Measurements from ENCODE around the gene PCED1B. TPM values are rescaled to one million over a fixed set of nuclear protein-coding genes. Genes with fewer than 3 reads are reported as not detected.

PCED1B gene
- total and polyA plus RNA-seq, 2 donors (not counting 1 experiment from before 2014, with no cell fraction given): 26.2 to 45.8 TPM

GRCh38 chr12:47145188-47145587 is 65.8 kb downstream of the PCED1B start:
- CTCF ChIA-PET: interaction anchor here (0.8 to 1.2 kb wide), 2 partner anchors 12 to 253 kb away, joined by 3 read pairs; no protein-coding TSS in a partner anchor
- Histone ChIP-seq H3K27me3 (replicated peaks in 1 of 4; ENCODE audit: control extremely low read depth in 1 of 4, control insufficient read depth in 3 of 4, insufficient read depth in 4 of 4, low read length in 3 of 4) (no peaks in the 10 kb centered on the region), H3K9me3 (ENCODE audit: control extremely low read depth in 1 of 3, control insufficient read depth in 2 of 3, insufficient read depth in 1 of 3, low read length in 2 of 3) (no peaks in the 10 kb centered on the region), H3K4me2 (replicated peaks; ENCODE audit: low read depth, low read length, poor library complexity, severe bottlenecking) (no peak overlapping the region), H3K27ac (ENCODE audit: low read length in 2 of 2) (no peak overlapping the region), H3K4me3 (ENCODE audit: control extremely low read depth in 1 of 5, extremely low read depth in 1 of 5, insufficient read depth in 1 of 5, low read depth in 2 of 5, low read length in 4 of 5) (no peak overlapping the region), H3K79me2 (ENCODE audit: control insufficient read depth, insufficient read depth, low read length) (no peaks in the 10 kb centered on the region), H4K20me1 (ENCODE audit: control insufficient read depth, insufficient read depth, low read length, poor library complexity, severe bottlenecking) (no peaks in the 10 kb centered on the region), H3K9ac (ENCODE audit: low read length) (no peak overlapping the region), H2AFZ (ENCODE audit: insufficient read depth, low read depth, low read length, poor library complexity, severe bottlenecking) (no peak overlapping the region), H3K4me1 (ENCODE audit: control insufficient read depth in 2 of 2, insufficient read depth in 2 of 2, low read length in 2 of 2) (no peaks in the 10 kb centered on the region), H3K36me3 (replicated peaks in 1 of 2; ENCODE audit: control extremely low read depth in 1 of 2, control insufficient read depth in 1 of 2, extremely low read depth in 1 of 2, insufficient read depth in 2 of 2, low read length in 1 of 2) (no peaks in the 10 kb centered on the region)
- Mint-ChIP-seq H3K27me3 (no peaks in the 10 kb centered on the region), H3K27ac (no peak overlapping the region), H3K4me3 (no peak overlapping the region), H3K9me3 (ENCODE audit: insufficient read depth) (no peaks in the 10 kb centered on the region), H3K4me1 (no peaks in the 10 kb centered on the region)
- 93% methylated on average over 4 of the region's 4 CpGs for WGBS (ENCODE audit: insufficient coverage)
- DNase-seq: no peak
- intact Hi-C loops (cut with micrococcal nuclease): no loop called here
- no peak for TF ChIP-seq EZH2 (IDR thresholded peaks at IDR 0.05; ENCODE audit: borderline replicate concordance, insufficient read depth, low read depth, low read length, poor library complexity, severe bottlenecking)
- no peak for TF ChIP-seq CTCF (IDR thresholded peaks at IDR 0.05)
- POLR2A ChIA-PET: no interaction called here
- ATAC-seq (ENCODE audit: low read depth): no peak

GRCh38 chr12:47147739-47148138 is 68.3 kb downstream of the PCED1B start:
- H3K79me2 ChIP-seq (ENCODE audit: control insufficient read depth, insufficient read depth, low read length): no peaks in the 10 kb centered on the region
- no peaks in the 10 kb centered on the region for H4K20me1 ChIP-seq (ENCODE audit: control insufficient read depth, insufficient read depth, low read length, poor library complexity, severe bottlenecking)
- CTCF ChIA-PET: no interaction called here
- no peaks in the 10 kb centered on the region for H3K4me1 ChIP-seq (ENCODE audit: control insufficient read depth in 2 of 2, insufficient read depth in 2 of 2, low read length in 2 of 2)
- ATAC-seq (ENCODE audit: low read depth): no peak
- H2AFZ ChIP-seq (ENCODE audit: insufficient read depth, low read depth, low read length, poor library complexity, severe bottlenecking): no peak overlapping the region
- no peak overlapping the region for H3K4me2 ChIP-seq (replicated peaks; ENCODE audit: low read depth, low read length, poor library complexity, severe bottlenecking)
- H3K27me3 ChIP-seq (replicated peaks in 1 of 4; ENCODE audit: control extremely low read depth in 1 of 4, control insufficient read depth in 3 of 4, insufficient read depth in 4 of 4, low read length in 3 of 4): no peaks in the 10 kb centered on the region
- intact Hi-C loops (cut with micrococcal nuclease): no loop called here
- no peaks in the 10 kb centered on the region for H3K36me3 ChIP-seq (replicated peaks in 1 of 2; ENCODE audit: control extremely low read depth in 1 of 2, control insufficient read depth in 1 of 2, extremely low read depth in 1 of 2, insufficient read depth in 2 of 2, low read length in 1 of 2)
- no peak for DNase-seq
- H3K4me3 Mint-ChIP-seq: no peak overlapping the region
- TF ChIP-seq CTCF (IDR thresholded peaks at IDR 0.05) (no peak), EZH2 (IDR thresholded peaks at IDR 0.05; ENCODE audit: borderline replicate concordance, insufficient read depth, low read depth, low read length, poor library complexity, severe bottlenecking) (no peak)
- WGBS (ENCODE audit: insufficient coverage): no CpG with 5 or more reads among the region's 2 CpGs
- no peaks in the 10 kb centered on the region for H3K4me1 Mint-ChIP-seq
- no peak overlapping the region for H3K4me3 ChIP-seq (ENCODE audit: control extremely low read depth in 1 of 5, extremely low read depth in 1 of 5, insufficient read depth in 1 of 5, low read depth in 2 of 5, low read length in 4 of 5)
- H3K27ac ChIP-seq (ENCODE audit: low read length in 2 of 2): no peak overlapping the region
- POLR2A ChIA-PET: no interaction called here
- H3K9me3 ChIP-seq (ENCODE audit: control extremely low read depth in 1 of 3, control insufficient read depth in 2 of 3, insufficient read depth in 1 of 3, low read length in 2 of 3): no peaks in the 10 kb centered on the region
- H3K9ac ChIP-seq (ENCODE audit: low read length): no peak overlapping the region
- H3K27me3 Mint-ChIP-seq: no peaks in the 10 kb centered on the region
- H3K27ac Mint-ChIP-seq: no peak overlapping the region
- H3K9me3 Mint-ChIP-seq (ENCODE audit: insufficient read depth): no peaks in the 10 kb centered on the region
